ENCODE measurements around the gene CCDC14.

- TF ChIP-seq TFAP4 (CRISPR knock-in tag; IDR thresholded peaks at IDR 0.05; ENCODE audit: borderline replicate concordance) (no peak), POLR2AphosphoS5 (IDR thresholded peaks at IDR 0.05; ENCODE audit: control insufficient read depth, insufficient read depth, low read depth, low read length) (no peak), CTCF (IDR thresholded peaks at IDR 0.05 in 2 of 3, conservative IDR thresholded peaks at IDR 0.05 in 1 of 3; ENCODE audit: insufficient read depth in 2 of 3, low read depth in 1 of 3, low read length in 3 of 3) (no peak), SREBF2 (CRISPR knock-in tag; IDR thresholded peaks at IDR 0.05) (no peak), MAZ (CRISPR knock-in tag; conservative IDR thresholded peaks at IDR 0.05 in 1 of 2, IDR thresholded peaks at IDR 0.05 in 1 of 2) (no peak), REST (IDR thresholded peaks at IDR 0.05; ENCODE audit: borderline replicate concordance) (no peak), REST (CRISPR knock-in tag; IDR thresholded peaks at IDR 0.05; ENCODE audit: low read depth) (no peak), U2AF1 (optimal IDR thresholded peaks at IDR 0.05; ENCODE audit: low read depth, low read length) (no peak), AFF4 (CRISPR knock-in tag; IDR thresholded peaks at IDR 0.05) (no peak), POLR2AphosphoS2 (IDR thresholded peaks at IDR 0.05; ENCODE audit: low read length) (no peak), KAT8 (IDR thresholded peaks at IDR 0.05; ENCODE audit: low read depth) (no peak), SIN3A (IDR thresholded peaks at IDR 0.05; ENCODE audit: borderline replicate concordance in 2 of 2, control insufficient read depth in 1 of 2, low read depth in 2 of 2, low read length in 2 of 2) (no peak), CSDE1 (IDR thresholded peaks at IDR 0.05) (no peak)
- TF ChIP-seq, protein P1, sequence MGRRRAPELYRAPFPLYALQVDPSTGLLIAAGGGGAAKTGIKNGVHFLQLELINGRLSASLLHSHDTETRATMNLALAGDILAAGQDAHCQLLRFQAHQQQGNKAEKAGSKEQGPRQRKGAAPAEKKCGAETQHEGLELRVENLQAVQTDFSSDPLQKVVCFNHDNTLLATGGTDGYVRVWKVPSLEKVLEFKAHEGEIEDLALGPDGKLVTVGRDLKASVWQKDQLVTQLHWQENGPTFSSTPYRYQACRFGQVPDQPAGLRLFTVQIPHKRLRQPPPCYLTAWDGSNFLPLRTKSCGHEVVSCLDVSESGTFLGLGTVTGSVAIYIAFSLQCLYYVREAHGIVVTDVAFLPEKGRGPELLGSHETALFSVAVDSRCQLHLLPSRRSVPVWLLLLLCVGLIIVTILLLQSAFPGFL (CRISPR knock-in tag; IDR thresholded peaks at IDR 0.05) = no peak
These were observed 8.0 kb downstream of the CCDC14 start for GRCh38 chr3:123952844-123953520.
